Nucleus accumbens (tissue), 56 donors: Measurements from ENCODE around the gene KPNB1.

Experiments used
- DNase-seq, 56 donors: peaks; one replicate each; lab custom pipeline; 2025; lab: John Stamatoyannopoulos, UW

Gene KPNB1

GRCh38 chr17:47649153-47649971, at the start of gene KPNB1:
Gene KPNB1 (plus strand): TSS chr17:47649919. CDS start chr17:47650245, 326 bp downstream.
- DNase-seq, result peak; percentile 90 to 100 (median 99)

- DNase-seq, result no peak
Measured at GRCh38 chr17:47603830-47604597, 45.7 kb upstream of the KPNB1 start.

DNA sequence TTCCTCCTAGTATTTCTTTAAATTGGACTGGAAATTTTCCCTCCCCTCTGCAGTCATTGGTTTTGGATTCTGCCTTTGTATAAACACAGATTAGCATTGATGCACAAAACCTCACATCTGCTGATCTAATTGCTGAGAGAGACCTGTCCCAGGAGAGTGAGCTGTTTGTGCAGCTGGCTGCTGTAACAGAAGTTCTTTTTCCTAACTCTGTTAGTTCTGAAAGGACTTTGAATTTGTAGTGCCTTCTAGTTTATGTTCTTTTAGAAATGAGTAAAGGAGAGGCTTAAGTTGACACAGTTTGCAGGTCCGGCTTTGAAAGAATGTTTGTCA, 45.2 kb upstream of the KPNB1 start:
- no peak for DNase-seq

DNA sequence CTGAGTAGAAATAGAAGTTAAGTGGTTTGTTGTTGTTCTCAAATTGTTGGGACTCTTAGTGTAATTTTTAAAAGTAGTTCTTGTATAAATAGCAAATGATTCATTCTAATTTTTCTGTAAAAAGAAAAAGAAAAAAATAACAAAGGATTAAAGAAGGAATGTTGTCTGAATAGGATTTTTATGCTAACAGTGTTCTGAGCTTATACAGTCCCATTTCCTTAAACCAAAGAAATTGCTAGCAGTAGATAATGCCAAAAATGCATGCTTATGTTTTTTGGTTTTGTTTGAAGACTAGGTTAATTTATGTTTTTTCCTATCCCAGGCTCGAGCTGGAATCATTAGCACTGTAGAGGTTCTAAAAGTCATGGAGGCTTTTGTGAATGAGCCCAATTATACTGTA, 44.7 kb upstream of the KPNB1 start:
- no peak for DNase-seq

GRCh38 chr17:47607481-47607880, 42.2 kb upstream of the KPNB1 start:
- DNase-seq, result no peak

DNA sequence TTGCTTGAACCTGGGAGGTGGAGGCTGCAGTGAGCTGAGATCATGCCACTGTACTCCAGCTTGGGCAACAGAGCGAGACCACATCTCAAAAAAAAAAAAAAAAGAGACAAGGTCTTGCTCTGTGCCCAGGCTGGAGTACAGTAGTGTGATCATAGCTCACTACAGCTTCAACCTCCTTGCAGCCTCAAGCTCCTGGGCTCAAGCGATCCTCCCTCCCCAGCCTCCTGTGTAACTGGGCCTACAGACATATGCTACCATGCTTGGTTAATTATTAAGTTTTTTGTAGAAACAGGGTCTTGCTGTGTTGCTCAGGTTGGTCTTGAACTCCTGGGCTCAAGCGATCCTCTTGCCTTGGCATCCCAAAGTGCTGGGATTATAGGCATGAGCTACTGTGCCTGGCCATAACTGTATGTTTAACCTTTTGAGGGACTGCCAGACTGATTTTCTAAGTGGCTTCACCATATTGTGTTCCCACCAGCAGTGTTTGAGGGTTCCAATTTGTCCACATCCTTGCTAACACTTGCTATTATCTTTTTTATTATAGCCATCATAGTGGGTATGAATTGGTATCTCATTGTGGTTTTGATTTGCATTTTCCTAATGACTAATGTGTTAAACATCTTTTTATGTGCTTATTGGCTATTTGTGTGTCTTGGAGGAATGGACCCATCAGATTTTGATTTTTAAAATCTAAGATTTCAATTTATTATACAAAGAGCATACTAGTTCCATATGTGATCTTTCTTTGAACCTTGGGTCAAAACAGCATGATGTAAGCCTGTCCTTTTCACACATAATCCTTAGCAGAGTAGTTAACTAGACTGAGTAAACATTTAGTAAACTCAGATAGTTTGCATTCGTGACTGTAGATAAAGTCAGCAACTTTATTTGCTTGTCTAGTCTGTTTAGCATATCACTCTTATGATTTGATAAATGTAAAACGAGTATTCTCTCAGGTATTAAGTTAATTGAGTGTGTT, 38.1 kb upstream of the KPNB1 start:
- no peak for DNase-seq

GRCh38 chr17:47615766-47616424, 33.8 kb upstream of the KPNB1 start:
- no peak for DNase-seq

GRCh38 chr17:47618410-47618809, 31.3 kb upstream of the KPNB1 start:
- no peak for DNase-seq

- no peak for DNase-seq
Measured at GRCh38 chr17:47620503-47621245, 29.0 kb upstream of the KPNB1 start.

- peak in 39 of 56 donors; percentile 2 to 70 (median 24) for DNase-seq
Measured at GRCh38 chr17:47621293-47622179, 28.2 kb upstream of the KPNB1 start.

- DNase-seq, result no peak
Measured at GRCh38 chr17:47622180-47622549, 27.6 kb upstream of the KPNB1 start.

GRCh38 chr17:47624727-47625068, 25.0 kb upstream of the KPNB1 start:
- DNase-seq, result no peak

GRCh38 chr17:47628014-47628566, 21.6 kb upstream of the KPNB1 start:
- no peak for DNase-seq

DNA sequence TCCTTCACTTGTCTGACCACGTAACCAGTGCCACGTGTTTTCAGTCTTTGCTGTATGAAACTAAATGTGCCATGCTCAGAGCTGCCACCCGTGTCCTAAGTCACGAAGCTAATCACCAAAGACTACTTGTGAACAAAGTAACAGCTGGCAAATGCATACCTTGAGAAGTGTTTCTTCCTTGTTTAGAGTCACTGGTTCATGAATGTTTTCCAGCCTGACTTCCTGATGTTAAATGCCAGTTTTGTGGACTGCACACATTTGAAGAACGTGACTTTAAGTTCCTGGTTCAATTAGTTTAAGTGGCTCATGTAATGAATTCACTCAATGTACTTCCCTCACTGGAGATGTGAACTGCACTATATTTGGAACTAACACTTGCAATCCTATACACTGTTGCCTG, 19.9 kb upstream of the KPNB1 start:
- DNase-seq, result no peak

- DNase-seq, result no peak
Measured at GRCh38 chr17:47630614-47631013, 19.1 kb upstream of the KPNB1 start.

- DNase-seq, result peak in 1 of 56 donors; percentile 18
Measured at GRCh38 chr17:47632991-47633390, 16.7 kb upstream of the KPNB1 start.

GRCh38 chr17:47633996-47634395, 15.7 kb upstream of the KPNB1 start:
- no peak for DNase-seq

DNA sequence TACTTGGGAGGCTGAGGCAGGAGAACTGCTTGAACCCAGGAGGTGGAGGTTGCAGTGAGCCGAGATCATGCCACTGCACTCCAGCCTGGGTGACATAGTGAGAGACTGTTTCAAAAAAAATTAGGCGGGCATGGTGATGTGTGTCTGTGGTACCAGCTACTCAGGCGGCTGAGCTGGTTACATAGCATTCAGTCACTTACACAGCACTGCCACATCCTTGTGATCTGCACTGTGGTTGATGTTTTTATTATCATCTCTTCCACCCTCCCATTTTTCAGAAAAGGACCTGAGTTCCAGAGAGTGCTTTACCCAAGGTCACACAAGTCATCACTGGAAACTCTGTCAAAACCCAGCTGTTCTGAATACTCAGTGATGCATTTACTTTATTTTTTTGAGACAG, 14.8 kb upstream of the KPNB1 start:
- no peak for DNase-seq
